ENCODE data around the gene COL18A1. TPM values are rescaled to one million over a fixed set of nuclear protein-coding genes. Genes with fewer than 3 reads are reported as not detected.
"Not testable (repeated sequence)": the region's sequence is repeated elsewhere in the genome, so short reads cannot be mapped to it uniquely, and the experiment has no call there.

The COL18A1 gene
- total RNA-seq, 6 experiments from 2014 or later: 39.8 to 93.5 (median 86.8) TPM

DNA sequence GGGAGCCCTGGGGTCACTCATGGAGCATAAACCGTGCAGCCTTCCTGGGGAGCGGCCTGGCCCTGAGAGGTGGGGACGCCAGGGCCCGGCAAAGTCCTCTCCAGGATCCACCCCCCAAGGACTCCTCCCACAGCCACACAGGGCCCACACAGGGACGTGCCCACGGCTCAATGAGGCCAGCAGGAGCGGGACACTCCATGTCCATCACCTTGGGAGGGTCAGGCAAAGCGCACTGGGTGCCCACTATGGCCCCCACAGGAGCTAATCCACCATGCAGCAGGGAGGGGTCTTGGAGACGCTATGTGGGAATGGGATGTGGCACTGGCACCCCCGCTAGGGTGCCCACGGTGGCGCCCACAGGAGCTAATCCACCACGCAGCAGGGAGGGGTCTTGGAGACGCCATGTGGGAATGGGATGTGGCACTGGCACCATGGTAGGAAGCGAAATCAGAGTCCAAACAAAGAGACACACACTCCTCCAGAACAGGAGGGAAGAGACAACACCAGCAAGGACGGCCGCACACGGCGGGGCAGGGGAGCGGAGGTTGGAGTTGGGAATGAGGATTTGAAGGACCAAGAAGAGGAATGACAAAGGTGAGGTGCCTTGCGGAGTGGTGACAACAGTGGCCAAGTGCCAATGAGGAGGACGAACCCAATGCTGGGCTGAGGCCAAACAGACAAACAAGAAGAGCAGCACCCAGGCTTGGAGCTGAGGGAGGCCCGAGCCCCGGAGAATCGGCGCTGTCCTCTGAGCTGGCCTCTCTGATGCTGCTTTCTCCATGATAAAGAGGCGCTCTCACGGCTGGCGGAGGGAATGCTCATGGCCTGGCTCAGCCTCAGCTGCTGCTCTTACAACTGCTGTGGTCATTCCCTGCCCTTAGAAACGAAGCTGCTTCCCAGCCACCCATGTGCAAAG, 155.4 kb downstream of the COL18A1 start:
- H3K4me3 Mint-ChIP-seq: no peak overlapping the region
- peaks cover 18% of the 10 kb centered on the region for H3K4me1 Mint-ChIP-seq (ENCODE audit: low read depth)
- peaks cover 6% of the 10 kb centered on the region; the same call in 1 of the 2 replicates for H3K36me3 Mint-ChIP-seq (ENCODE audit: low read depth)
- peaks cover 19% of the 10 kb centered on the region for H3K27me3 Mint-ChIP-seq (ENCODE audit: insufficient read depth)
- H3K27ac Mint-ChIP-seq: no peak overlapping the region
- H3K9me3 Mint-ChIP-seq: peaks cover 7% of the 10 kb centered on the region
- DNase-seq: no peak
- TF ChIP-seq, protein P1, sequence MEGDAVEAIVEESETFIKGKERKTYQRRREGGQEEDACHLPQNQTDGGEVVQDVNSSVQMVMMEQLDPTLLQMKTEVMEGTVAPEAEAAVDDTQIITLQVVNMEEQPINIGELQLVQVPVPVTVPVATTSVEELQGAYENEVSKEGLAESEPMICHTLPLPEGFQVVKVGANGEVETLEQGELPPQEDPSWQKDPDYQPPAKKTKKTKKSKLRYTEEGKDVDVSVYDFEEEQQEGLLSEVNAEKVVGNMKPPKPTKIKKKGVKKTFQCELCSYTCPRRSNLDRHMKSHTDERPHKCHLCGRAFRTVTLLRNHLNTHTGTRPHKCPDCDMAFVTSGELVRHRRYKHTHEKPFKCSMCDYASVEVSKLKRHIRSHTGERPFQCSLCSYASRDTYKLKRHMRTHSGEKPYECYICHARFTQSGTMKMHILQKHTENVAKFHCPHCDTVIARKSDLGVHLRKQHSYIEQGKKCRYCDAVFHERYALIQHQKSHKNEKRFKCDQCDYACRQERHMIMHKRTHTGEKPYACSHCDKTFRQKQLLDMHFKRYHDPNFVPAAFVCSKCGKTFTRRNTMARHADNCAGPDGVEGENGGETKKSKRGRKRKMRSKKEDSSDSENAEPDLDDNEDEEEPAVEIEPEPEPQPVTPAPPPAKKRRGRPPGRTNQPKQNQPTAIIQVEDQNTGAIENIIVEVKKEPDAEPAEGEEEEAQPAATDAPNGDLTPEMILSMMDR (IDR thresholded peaks at IDR 0.05): no peak

DNA sequence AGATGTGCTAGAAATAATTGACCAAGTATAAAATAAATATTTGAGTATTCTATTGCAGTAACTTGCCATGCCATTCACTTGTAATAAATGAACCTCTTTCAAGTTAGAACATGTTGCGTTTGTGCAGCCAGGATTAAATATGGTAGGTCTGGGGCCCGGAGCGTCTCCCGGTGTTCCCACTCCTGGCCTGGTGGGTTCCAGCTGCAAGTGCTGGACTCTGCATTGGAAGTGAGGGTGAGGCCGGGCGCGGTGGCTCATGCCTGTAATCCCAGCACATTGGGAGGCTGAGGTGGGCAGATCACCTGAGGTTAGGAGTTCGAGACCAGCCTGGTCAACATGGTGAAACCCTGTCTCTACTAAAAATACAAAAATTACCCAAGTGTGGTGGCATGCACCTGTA, 156.3 kb downstream of the COL18A1 start:
- H3K36me3 Mint-ChIP-seq (ENCODE audit: low read depth); H3K9me3 Mint-ChIP-seq; H3K27ac Mint-ChIP-seq; H3K4me3 Mint-ChIP-seq; DNase-seq: not testable (repeated sequence)
- Mint-ChIP-seq H3K27me3 (ENCODE audit: insufficient read depth) (peaks cover 19% of the 10 kb centered on the region), H3K4me1 (ENCODE audit: low read depth) (peaks cover 18% of the 10 kb centered on the region)

DNA sequence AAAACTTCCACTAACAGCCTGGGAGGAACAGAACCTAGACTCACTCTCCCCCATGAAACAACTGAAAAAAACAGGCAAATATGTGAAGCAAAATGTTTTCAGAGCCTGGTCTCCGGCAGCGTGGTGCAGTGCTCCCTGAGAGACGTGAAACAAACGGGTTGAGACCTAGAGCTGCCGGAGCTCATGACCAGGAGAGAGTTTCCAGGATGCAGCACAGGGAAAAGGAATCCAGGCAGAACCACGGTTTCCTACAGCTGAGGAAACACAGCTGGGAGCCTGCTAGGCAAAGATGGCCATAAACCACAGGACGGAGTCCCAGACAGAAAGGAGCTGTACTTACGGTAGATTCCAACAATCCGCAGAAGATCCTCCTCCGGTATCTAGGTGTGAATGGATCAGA, 157.4 kb downstream of the COL18A1 start:
- H3K4me1 Mint-ChIP-seq (ENCODE audit: low read depth): peaks cover 18% of the 10 kb centered on the region
- no peak for DNase-seq
- peaks cover 6% of the 10 kb centered on the region; the same call in 1 of the 2 replicates for H3K36me3 Mint-ChIP-seq (ENCODE audit: low read depth)
- H3K27ac Mint-ChIP-seq: peak overlapping the region; percentile 49; the same call in 1 of the 2 replicates
- H3K4me3 Mint-ChIP-seq: peak overlapping the region; percentile 21
- TF ChIP-seq, protein P1 (IDR thresholded peaks at IDR 0.05): no peak
- H3K27me3 Mint-ChIP-seq (ENCODE audit: insufficient read depth): peaks cover 20% of the 10 kb centered on the region
- H3K9me3 Mint-ChIP-seq: peaks cover 7% of the 10 kb centered on the region

DNA sequence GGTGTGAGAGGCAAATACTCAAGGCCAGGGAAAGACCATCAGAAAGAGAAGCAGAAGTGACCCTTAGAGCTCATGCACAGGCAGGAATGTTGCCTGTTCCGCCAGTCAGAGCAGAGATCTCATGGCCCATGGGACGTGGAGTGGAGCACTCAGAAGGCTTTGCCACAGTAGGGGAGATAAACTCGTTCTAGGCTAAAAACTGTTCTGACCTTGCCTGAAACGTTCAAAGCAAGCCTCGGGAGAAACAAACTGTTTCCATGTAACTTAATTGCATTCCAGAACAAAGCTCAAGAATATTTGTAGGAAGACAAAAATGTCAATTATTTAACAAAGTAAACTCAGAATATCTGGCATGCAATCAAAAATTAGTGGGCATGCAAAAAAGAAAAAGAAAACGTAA, 158.0 kb downstream of the COL18A1 start:
- peaks cover 18% of the 10 kb centered on the region for H3K4me1 Mint-ChIP-seq (ENCODE audit: low read depth)
- peak overlapping the region; percentile 49 for H3K27ac Mint-ChIP-seq
- peaks cover 7% of the 10 kb centered on the region for H3K9me3 Mint-ChIP-seq
- peaks cover 6% of the 10 kb centered on the region; the same call in 1 of the 2 replicates for H3K36me3 Mint-ChIP-seq (ENCODE audit: low read depth)
- peak overlapping the region; percentile 21 for H3K4me3 Mint-ChIP-seq
- TF ChIP-seq, protein P1 (IDR thresholded peaks at IDR 0.05): no peak
- DNase-seq: peak; percentile 45
- H3K27me3 Mint-ChIP-seq (ENCODE audit: insufficient read depth): peaks cover 16% of the 10 kb centered on the region

Small RNA genes lying within 50 kb of the gene (microRNA-seq; reads per million reads assigned to microRNA genes)
- 9.3 reads per million, percentile 7 among the genes with 10 or more reads in this experiment for gene MIR6815

Other genes starting within 250 kb of the COL18A1 start
- gene POFUT2, start 117.3 kb upstream of the COL18A1 start, total RNA-seq (2021; fragmentation: NEBNext Ultra II Directional; extraction: Animal tissue kit (Norgen Biotek cat#: 25700)): 100 to 1,000 TPM in 1 of 6 experiments, 10 to 100 TPM in 5; 78.2 to 112 (median 80.3) TPM
- 10 to 100 TPM; 12.3 to 15.9 (median 14.6) TPM for gene SLC19A1, start 137.3 kb downstream of the COL18A1 start, total RNA-seq (2021; fragmentation: NEBNext Ultra II Directional; extraction: Animal tissue kit (Norgen Biotek cat#: 25700))
- gene PCBP3, start 238.6 kb downstream of the COL18A1 start, total RNA-seq (2021; fragmentation: NEBNext Ultra II Directional; extraction: Animal tissue kit (Norgen Biotek cat#: 25700)): not detected